HepG2 (cell line): ENCODE measurements around the gene ITGB5. TPM values are rescaled to one million over a fixed set of nuclear protein-coding genes. Genes with fewer than 3 reads are reported as not detected.

Experiments used
- AGO1 ChIP-seq: fragments of 200-400 bp; formaldehyde crosslinking; IDR thresholded peaks from 2 replicates; pipeline ENCODE4 v1.6.1; 2017; ENCODE audit warnings: mild to moderate bottlenecking, low read depth, low read length, moderate library complexity; ENCODE audit not compliant: poor library complexity, severe bottlenecking
- BRCA1 ChIP-seq: sonication (generic); formaldehyde crosslinking; IDR thresholded peaks from 2 replicates; pipeline ENCODE4 v1.4.0; 2020; ENCODE audit warnings: missing genetic modification reagents
- FOXK2 ChIP-seq: fragments of 450-650 bp; IDR thresholded peaks from 2 replicates; pipeline ENCODE4 v1.6.1; 2016
- GLI4 ChIP-seq: sonication (generic); formaldehyde crosslinking; IDR thresholded peaks from 2 replicates; pipeline ENCODE4 v1.5.1; 2020; ENCODE audit warnings: missing genetic modification reagents, mild to moderate bottlenecking, moderate library complexity, borderline replicate concordance
- HNRNPUL1 ChIP-seq: fragments of 200-400 bp; formaldehyde crosslinking; IDR thresholded peaks from 2 replicates; pipeline ENCODE4 v1.6.1; 2017; ENCODE audit warnings: low read depth, mild to moderate bottlenecking, low read length, moderate library complexity
- KLF6 ChIP-seq: IDR thresholded peaks from 2 replicates; pipeline ENCODE4 v1.8.0; 2016; ENCODE audit warnings: missing biosample characterization, missing genetic modification reagents
- MXI1 ChIP-seq: IDR thresholded peaks from 3 replicates; pipeline ENCODE4 v1.6.1; 2012; ENCODE audit warnings: low read depth, low read length, inconsistent platforms, borderline replicate concordance
- NFE2 ChIP-seq: sonication (generic); formaldehyde crosslinking; IDR thresholded peaks from 2 replicates; pipeline ENCODE4 v1.4.0; 2020; ENCODE audit warnings: missing genetic modification reagents
- NR2C2 ChIP-seq: sonication (generic); formaldehyde crosslinking; IDR thresholded peaks from 2 replicates; pipeline ENCODE4 v1.4.0; 2020; ENCODE audit warnings: missing genetic modification reagents, mild to moderate bottlenecking, moderate library complexity, borderline replicate concordance
- ZBTB8A ChIP-seq: sonication (generic); formaldehyde crosslinking; IDR thresholded peaks from 2 replicates; pipeline ENCODE4 v1.4.0; 2020; ENCODE audit warnings: mild to moderate bottlenecking, low read depth, missing genetic modification reagents, borderline replicate concordance
- ZNF292 ChIP-seq: sonication (generic); formaldehyde crosslinking; IDR thresholded peaks from 2 replicates; pipeline ENCODE4 v1.8.1; 2022; ENCODE audit warnings: mild to moderate bottlenecking, low read depth, missing genetic modification reagents, borderline replicate concordance
- ZNF598 ChIP-seq: sonication (generic); formaldehyde crosslinking; IDR thresholded peaks from 2 replicates; pipeline ENCODE4 v1.5.1; 2020; ENCODE audit warnings: mild to moderate bottlenecking, missing genetic modification reagents, borderline replicate concordance
- ZNF709 ChIP-seq: sonication (generic); formaldehyde crosslinking; IDR thresholded peaks from 2 replicates; pipeline ENCODE4 v1.5.0; 2020; ENCODE audit warnings: mild to moderate bottlenecking, missing genetic modification reagents
- ZNF776 ChIP-seq: sonication (generic); formaldehyde crosslinking; IDR thresholded peaks from 2 replicates; pipeline ENCODE4 v1.4.0; 2020; ENCODE audit warnings: mild to moderate bottlenecking, missing genetic modification reagents
- ZNF788 ChIP-seq: sonication (generic); formaldehyde crosslinking; IDR thresholded peaks from 2 replicates; pipeline ENCODE4 v1.5.0; 2020; ENCODE audit warnings: mild to moderate bottlenecking, missing genetic modification reagents, borderline replicate concordance
- polyA plus RNA-seq, 8 experiments: library from polyadenylated mRNA; depleted of rRNA in 3 of 8; stranded (reverse) in 7 of 8; unstranded in 1 of 8; fragments of >200 nt; fragmentation: Illumina TruSeq in 4 of 8; extraction: Trizol in 4 of 8; gene quantifications; 2 replicates each; pipeline versions ENCODE4 v1.2.1 to v1.2.3, GENCODE V29; 2011 to 2016; ENCODE audit warnings: low read depth in 4 of 8, missing spikeins in 1 of 8, mixed read lengths in 1 of 8; ENCODE audit not compliant: insufficient read depth in 1 of 8
- total RNA-seq, 5 experiments: library from RNA; depleted of rRNA; stranded (reverse); fragments of >200 nt; fragmentation: Illumina TruSeq; extraction: Trizol; gene quantifications; 2 replicates each; pipeline ENCODE4 v1.2.3, GENCODE V29; 2016; ENCODE audit warnings: low read depth in 1 of 5
- TF ChIP-seq, protein P1 (sequence below): sonication (generic); formaldehyde crosslinking; IDR thresholded peaks from 2 replicates; pipeline ENCODE4 v1.4.0; 2020; ENCODE audit warnings: missing genetic modification reagents, mild to moderate bottlenecking, borderline replicate concordance
- TF ChIP-seq, protein P2 (sequence below): sonication (generic); formaldehyde crosslinking; IDR thresholded peaks from 2 replicates; pipeline ENCODE4 v1.5.0; 2020; ENCODE audit warnings: mild to moderate bottlenecking, missing genetic modification reagents, borderline replicate concordance
- TF ChIP-seq, protein P3 (sequence below): IDR thresholded peaks from 2 replicates; pipeline ENCODE4 v1.6.1; 2016; ENCODE audit warnings: low read depth, control low read depth
- TF ChIP-seq, protein P4 (sequence below): sonication (generic); formaldehyde crosslinking; IDR thresholded peaks from 2 replicates; pipeline ENCODE4 v1.5.1; 2020; ENCODE audit warnings: mild to moderate bottlenecking, missing genetic modification reagents

The ITGB5 gene
- total and polyA plus RNA-seq, 2 of the 13 experiments (the other 11 are each of a cell fraction or from before 2014, with no cell fraction given), result 74.1 to 343 TPM

DNA sequence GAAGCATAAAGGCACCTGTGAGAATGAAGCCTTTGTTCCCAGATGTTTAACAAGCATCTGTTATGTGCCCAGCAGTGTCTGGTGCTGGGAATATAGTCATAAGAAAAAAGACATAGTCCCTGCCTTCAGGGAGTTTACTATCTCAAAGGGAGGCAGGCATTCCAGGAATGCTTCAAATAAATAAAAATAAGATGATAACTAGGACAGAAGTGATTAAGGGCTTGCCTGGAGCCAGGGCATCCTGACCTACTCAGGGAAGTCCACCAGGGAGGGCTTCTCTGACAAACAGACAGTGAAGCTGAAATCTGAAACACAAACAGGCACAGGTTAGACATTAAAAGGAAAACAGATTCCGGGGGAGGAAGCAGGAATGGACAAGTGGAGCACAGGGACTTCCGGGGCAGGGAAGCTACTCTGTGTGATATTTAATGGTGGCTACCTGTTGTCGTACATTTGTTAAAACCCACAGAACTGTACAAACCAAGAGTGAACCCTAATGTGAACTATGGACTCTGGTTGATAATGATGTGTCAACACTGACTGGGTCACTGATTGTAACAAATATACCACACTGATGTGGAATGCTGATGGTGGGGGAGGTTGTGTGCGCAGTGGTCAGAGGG, 53.3 kb downstream of the ITGB5 start (continued):
- peak; percentile 44; the same call in 1 of the 3 replicates for TF ChIP-seq MXI1
- TF ChIP-seq GLI4 (CRISPR knock-in tag), result no peak
- no peak for TF ChIP-seq ZNF776
- no peak for TF ChIP-seq ZNF598 (CRISPR knock-in tag)
- TF ChIP-seq BRCA1 (CRISPR knock-in tag), result peak; percentile 21; the same call in 1 of the 2 replicates
- no peak for TF ChIP-seq HNRNPUL1
- peak; percentile 41; the same call in 1 of the 2 replicates for TF ChIP-seq ZNF292
- no peak for TF ChIP-seq NFE2 (CRISPR knock-in tag)
- peak; percentile 72; the same call in 1 of the 2 replicates for TF ChIP-seq ZNF788
- TF ChIP-seq, protein P1, sequence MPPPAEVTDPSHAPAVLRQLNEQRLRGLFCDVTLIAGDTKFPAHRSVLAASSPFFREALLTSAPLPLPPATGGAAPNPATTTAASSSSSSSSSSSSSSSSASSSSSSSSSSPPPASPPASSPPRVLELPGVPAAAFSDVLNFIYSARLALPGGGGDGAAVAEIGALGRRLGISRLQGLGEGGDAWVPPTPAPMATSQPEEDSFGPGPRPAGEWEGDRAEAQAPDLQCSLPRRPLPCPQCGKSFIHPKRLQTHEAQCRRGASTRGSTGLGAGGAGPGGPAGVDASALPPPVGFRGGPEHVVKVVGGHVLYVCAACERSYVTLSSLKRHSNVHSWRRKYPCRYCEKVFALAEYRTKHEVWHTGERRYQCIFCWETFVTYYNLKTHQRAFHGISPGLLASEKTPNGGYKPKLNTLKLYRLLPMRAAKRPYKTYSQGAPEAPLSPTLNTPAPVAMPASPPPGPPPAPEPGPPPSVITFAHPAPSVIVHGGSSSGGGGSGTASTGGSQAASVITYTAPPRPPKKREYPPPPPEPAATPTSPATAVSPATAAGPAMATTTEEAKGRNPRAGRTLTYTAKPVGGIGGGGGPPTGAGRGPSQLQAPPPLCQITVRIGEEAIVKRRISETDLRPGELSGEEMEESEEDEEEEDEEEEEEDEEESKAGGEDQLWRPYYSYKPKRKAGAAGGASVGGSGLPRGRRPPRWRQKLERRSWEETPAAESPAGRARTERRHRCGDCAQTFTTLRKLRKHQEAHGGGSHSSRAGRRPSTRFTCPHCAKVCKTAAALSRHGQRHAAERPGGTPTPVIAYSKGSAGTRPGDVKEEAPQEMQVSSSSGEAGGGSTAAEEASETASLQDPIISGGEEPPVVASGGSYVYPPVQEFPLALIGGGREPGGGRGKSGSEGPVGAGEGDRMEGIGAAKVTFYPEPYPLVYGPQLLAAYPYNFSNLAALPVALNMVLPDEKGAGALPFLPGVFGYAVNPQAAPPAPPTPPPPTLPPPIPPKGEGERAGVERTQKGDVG, result no peak
- TF ChIP-seq AGO1, result no peak
- TF ChIP-seq, protein P2, sequence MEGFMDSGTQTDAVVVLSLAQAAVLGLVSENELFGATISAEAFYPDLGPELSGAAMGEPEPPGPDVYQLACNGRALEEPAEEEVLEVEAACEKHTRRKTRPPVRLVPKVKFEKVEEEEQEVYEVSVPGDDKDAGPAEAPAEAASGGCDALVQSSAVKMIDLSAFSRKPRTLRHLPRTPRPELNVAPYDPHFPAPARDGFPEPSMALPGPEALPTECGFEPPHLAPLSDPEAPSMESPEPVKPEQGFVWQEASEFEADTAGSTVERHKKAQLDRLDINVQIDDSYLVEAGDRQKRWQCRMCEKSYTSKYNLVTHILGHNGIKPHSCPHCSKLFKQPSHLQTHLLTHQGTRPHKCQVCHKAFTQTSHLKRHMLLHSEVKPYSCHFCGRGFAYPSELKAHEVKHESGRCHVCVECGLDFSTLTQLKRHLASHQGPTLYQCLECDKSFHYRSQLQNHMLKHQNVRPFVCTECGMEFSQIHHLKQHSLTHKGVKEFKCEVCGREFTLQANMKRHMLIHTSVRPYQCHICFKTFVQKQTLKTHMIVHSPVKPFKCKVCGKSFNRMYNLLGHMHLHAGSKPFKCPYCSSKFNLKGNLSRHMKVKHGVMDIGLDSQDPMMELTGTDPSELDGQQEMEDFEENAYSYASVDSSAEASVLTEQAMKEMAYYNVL (CRISPR knock-in tag), result peak; percentile 88
- no peak for TF ChIP-seq ZBTB8A (CRISPR knock-in tag)
- no peak; the same call in 1 of the 2 replicates for TF ChIP-seq ZNF709 (CRISPR knock-in tag)
- TF ChIP-seq, protein P3, sequence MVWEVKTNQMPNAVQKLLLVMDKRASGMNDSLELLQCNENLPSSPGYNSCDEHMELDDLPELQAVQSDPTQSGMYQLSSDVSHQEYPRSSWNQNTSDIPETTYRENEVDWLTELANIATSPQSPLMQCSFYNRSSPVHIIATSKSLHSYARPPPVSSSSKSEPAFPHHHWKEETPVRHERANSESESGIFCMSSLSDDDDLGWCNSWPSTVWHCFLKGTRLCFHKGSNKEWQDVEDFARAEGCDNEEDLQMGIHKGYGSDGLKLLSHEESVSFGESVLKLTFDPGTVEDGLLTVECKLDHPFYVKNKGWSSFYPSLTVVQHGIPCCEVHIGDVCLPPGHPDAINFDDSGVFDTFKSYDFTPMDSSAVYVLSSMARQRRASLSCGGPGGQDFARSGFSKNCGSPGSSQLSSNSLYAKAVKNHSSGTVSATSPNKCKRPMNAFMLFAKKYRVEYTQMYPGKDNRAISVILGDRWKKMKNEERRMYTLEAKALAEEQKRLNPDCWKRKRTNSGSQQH, result no peak
- TF ChIP-seq KLF6, result peak; percentile 66; the same call in 1 of the 2 replicates
- TF ChIP-seq, protein P4, sequence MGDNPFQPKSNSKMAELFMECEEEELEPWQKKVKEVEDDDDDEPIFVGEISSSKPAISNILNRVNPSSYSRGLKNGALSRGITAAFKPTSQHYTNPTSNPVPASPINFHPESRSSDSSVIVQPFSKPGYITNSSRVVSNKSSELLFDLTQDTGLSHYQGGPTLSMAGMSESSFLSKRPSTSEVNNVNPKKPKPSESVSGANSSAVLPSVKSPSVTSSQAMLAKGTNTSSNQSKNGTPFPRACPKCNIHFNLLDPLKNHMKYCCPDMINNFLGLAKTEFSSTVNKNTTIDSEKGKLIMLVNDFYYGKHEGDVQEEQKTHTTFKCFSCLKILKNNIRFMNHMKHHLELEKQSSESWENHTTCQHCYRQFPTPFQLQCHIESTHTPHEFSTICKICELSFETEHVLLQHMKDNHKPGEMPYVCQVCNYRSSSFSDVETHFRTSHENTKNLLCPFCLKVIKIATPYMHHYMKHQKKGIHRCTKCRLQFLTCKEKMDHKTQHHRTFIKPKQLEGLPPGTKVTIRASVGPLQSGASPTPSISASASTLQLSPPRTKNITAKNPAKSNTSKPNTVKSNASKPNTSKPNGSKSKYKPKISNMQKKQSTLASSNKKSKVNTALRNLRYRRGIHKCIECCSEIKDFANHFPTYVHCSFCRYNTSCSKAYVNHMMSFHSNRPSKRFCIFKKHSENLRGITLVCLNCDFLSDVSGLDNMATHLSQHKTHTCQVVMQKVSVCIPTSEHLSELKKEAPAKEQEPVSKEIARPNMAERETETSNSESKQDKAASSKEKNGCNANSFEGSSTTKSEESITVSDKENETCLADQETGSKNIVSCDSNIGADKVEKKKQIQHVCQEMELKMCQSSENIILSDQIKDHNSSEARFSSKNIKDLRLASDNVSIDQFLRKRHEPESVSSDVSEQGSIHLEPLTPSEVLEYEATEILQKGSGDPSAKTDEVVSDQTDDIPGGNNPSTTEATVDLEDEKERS (CRISPR knock-in tag), result no peak
- peak; percentile 86 for TF ChIP-seq FOXK2
- TF ChIP-seq NR2C2, result peak; percentile 91
